Neural cell (in vitro differentiated cells): Measurements from ENCODE around the gene POPDC2. TPM values are rescaled to one million over a fixed set of nuclear protein-coding genes. Genes with fewer than 3 reads are reported as not detected.

Experiments used
- H2AFZ ChIP-seq: fragments of 200-600, 300-800 bp; sonication (generic), shearing (Covaris generic); 2 replicates; pipeline ENCODE4 v1.6.0; 2014; ENCODE audit warnings: low read depth, mild to moderate bottlenecking, antibody characterized with exemption, low read length, moderate library complexity
- H3F3A ChIP-seq: fragments of 200-600 bp; shearing (Covaris generic); 2 replicates; pipeline ENCODE4 v1.6.1; 2016; ENCODE audit warnings: mild to moderate bottlenecking, moderate library complexity, mixed read lengths, antibody characterized with exemption, low read length; ENCODE audit not compliant: insufficient read depth, poor library complexity, severe bottlenecking
- H3K27ac ChIP-seq: fragments of 200-600, 300-800 bp; sonication (generic), shearing (Covaris generic); 2 replicates; pipeline ENCODE4 v1.5.1; 2014; ENCODE audit warnings: mild to moderate bottlenecking, low read length, moderate library complexity
- H3K27me3 ChIP-seq: fragments of 300-800, 200-600 bp; sonication (generic), shearing (Covaris generic); 2 replicates; pipeline ENCODE4 v1.6.0; 2014; ENCODE audit warnings: mild to moderate bottlenecking, low read depth, low read length, moderate library complexity; ENCODE audit not compliant: insufficient read depth
- H3K36me3 ChIP-seq: fragments of 300-800, 200-600 bp; sonication (generic), shearing (Covaris generic); 2 replicates; pipeline ENCODE4 v1.5.1; 2014; ENCODE audit warnings: mild to moderate bottlenecking, antibody characterized with exemption, low read length, moderate library complexity; ENCODE audit not compliant: insufficient read depth
- H3K4me2 ChIP-seq: fragments of 300-800, 200-600 bp; sonication (generic), shearing (Covaris generic); 2 replicates; pipeline ENCODE4 v1.6.0; 2014; ENCODE audit warnings: mild to moderate bottlenecking, low read length
- H3K4me3 ChIP-seq: fragments of 300-800, 200-600 bp; sonication (generic), shearing (Covaris generic); 2 replicates; pipeline ENCODE4 v1.5.1; 2014; ENCODE audit warnings: mild to moderate bottlenecking, low read length, moderate library complexity
- H3K79me2 ChIP-seq: fragments of 200-600 bp; shearing (Covaris generic); replicated peaks from 2 replicates; pipeline ENCODE4 v1.6.0; 2014; ENCODE audit warnings: mild to moderate bottlenecking, low read length, moderate library complexity; ENCODE audit not compliant: insufficient read depth
- H3K9ac ChIP-seq: fragments of 300-800, 200-600 bp; sonication (generic), shearing (Covaris generic); 2 replicates; pipeline ENCODE4 v1.6.1; 2016; ENCODE audit warnings: mild to moderate bottlenecking, low read length, mixed read lengths
- H3K9me2 ChIP-seq: fragments of 200-600 bp; shearing (Covaris generic); 2 replicates; pipeline ENCODE4 v1.6.1; 2016; ENCODE audit warnings: mild to moderate bottlenecking, low read length, mixed read lengths; ENCODE audit not compliant: insufficient read depth
- H3K9me3 ChIP-seq: fragments of 200-600, 300-800 bp; sonication (generic), shearing (Covaris generic); 2 replicates; pipeline ENCODE4 v1.6.1; 2016; ENCODE audit warnings: mild to moderate bottlenecking, mixed run types, low read length, moderate library complexity, mixed read lengths
- H4K20me1 ChIP-seq: fragments of 200-600 bp; shearing (Covaris generic); 2 replicates; pipeline ENCODE4 v1.6.1; 2016; ENCODE audit warnings: mild to moderate bottlenecking, mixed run types; ENCODE audit not compliant: insufficient read depth
- EP300 ChIP-seq: fragments of 450-650 bp; conservative IDR thresholded peaks from 2 replicates; pipeline ENCODE4 v1.6.1; 2014; ENCODE audit warnings: antibody characterized with exemption, mild to moderate bottlenecking, moderate library complexity; ENCODE audit not compliant: poor library complexity, severe bottlenecking
- EZH2 ChIP-seq: fragments of 200-600, 300-800 bp; shearing (Covaris generic), sonication (generic); IDR thresholded peaks from 2 replicates; pipeline ENCODE4 v1.6.1; 2014; ENCODE audit warnings: antibody characterized with exemption, low read length, borderline replicate concordance, mild to moderate bottlenecking; ENCODE audit not compliant: insufficient read depth, poor library complexity, severe bottlenecking
- MXI1 ChIP-seq: fragments of 450-650 bp; conservative IDR thresholded peaks from 2 replicates; pipeline ENCODE4 v1.6.1; 2014; ENCODE audit warnings: antibody characterized with exemption, mild to moderate bottlenecking; ENCODE audit not compliant: poor library complexity, severe bottlenecking
- POLR2AphosphoS5 ChIP-seq: IDR thresholded peaks from 2 replicates; pipeline ENCODE4 v1.6.1; 2012
- RAD21 ChIP-seq: fragments of 450-650 bp; conservative IDR thresholded peaks from 2 replicates; pipeline ENCODE4 v1.6.1; 2014; ENCODE audit warnings: antibody characterized with exemption, mild to moderate bottlenecking, moderate library complexity
- SMC3 ChIP-seq: fragments of 450-650 bp; conservative IDR thresholded peaks from 2 replicates; pipeline ENCODE4 v1.6.1; 2014; ENCODE audit warnings: antibody characterized with exemption, mild to moderate bottlenecking, moderate library complexity; ENCODE audit not compliant: poor library complexity
- TAF1 ChIP-seq: IDR thresholded peaks from 2 replicates; pipeline ENCODE4 v1.6.1; 2012; ENCODE audit warnings: low read depth
- polyA plus RNA-seq: library from polyadenylated mRNA; depleted of rRNA; stranded (reverse); fragments of >200 nt; gene quantifications from 2 replicates; pipeline ENCODE4 v1.2.3, GENCODE V29; 2014
- TF ChIP-seq, protein P1 (sequence below): IDR thresholded peaks from 2 replicates; pipeline ENCODE4 v1.6.1; 2012; ENCODE audit warnings: borderline replicate concordance
- TF ChIP-seq, protein P2 (sequence below): fragments of 450-650 bp; IDR thresholded peaks from 2 replicates; pipeline ENCODE4 v1.5.1; 2014; ENCODE audit warnings: antibody characterized with exemption, mild to moderate bottlenecking, moderate library complexity; ENCODE audit not compliant: poor library complexity, severe bottlenecking

The POPDC2 gene
- polyA plus RNA-seq, 1 donor from 2014 or later, result 3.4 TPM

DNA sequence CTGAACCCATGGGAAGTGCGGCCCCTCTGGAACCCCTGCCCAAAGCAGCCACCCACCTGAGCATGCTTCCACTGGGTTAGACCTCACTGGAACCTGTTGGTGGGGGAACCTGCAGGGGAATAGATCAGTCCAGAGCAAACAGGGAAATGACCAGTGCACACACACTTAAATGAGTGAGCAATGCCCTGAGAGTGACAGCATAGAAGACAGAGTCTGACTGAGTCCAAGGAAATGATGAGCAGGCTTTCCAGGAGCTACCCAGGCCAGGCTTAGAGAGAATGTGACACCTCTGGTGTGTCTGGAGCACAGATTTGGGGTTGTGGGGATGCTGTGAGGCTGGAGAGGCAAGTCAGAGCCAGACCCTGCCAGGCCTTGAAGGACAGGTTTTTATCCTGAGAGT, 34.2 kb downstream of the POPDC2 start:
- no peaks in the 10 kb centered on the region for H4K20me1 ChIP-seq
- H3K9me3 ChIP-seq, result no peaks in the 10 kb centered on the region
- TF ChIP-seq TAF1 (no peak), EP300 (no peak), POLR2AphosphoS5 (no peak), EZH2 (no peak), RAD21 (no peak), SMC3 (no peak), MXI1 (no peak)
- TF ChIP-seq, protein P1, sequence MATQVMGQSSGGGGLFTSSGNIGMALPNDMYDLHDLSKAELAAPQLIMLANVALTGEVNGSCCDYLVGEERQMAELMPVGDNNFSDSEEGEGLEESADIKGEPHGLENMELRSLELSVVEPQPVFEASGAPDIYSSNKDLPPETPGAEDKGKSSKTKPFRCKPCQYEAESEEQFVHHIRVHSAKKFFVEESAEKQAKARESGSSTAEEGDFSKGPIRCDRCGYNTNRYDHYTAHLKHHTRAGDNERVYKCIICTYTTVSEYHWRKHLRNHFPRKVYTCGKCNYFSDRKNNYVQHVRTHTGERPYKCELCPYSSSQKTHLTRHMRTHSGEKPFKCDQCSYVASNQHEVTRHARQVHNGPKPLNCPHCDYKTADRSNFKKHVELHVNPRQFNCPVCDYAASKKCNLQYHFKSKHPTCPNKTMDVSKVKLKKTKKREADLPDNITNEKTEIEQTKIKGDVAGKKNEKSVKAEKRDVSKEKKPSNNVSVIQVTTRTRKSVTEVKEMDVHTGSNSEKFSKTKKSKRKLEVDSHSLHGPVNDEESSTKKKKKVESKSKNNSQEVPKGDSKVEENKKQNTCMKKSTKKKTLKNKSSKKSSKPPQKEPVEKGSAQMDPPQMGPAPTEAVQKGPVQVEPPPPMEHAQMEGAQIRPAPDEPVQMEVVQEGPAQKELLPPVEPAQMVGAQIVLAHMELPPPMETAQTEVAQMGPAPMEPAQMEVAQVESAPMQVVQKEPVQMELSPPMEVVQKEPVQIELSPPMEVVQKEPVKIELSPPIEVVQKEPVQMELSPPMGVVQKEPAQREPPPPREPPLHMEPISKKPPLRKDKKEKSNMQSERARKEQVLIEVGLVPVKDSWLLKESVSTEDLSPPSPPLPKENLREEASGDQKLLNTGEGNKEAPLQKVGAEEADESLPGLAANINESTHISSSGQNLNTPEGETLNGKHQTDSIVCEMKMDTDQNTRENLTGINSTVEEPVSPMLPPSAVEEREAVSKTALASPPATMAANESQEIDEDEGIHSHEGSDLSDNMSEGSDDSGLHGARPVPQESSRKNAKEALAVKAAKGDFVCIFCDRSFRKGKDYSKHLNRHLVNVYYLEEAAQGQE, result no peak
- TF ChIP-seq, protein P2, sequence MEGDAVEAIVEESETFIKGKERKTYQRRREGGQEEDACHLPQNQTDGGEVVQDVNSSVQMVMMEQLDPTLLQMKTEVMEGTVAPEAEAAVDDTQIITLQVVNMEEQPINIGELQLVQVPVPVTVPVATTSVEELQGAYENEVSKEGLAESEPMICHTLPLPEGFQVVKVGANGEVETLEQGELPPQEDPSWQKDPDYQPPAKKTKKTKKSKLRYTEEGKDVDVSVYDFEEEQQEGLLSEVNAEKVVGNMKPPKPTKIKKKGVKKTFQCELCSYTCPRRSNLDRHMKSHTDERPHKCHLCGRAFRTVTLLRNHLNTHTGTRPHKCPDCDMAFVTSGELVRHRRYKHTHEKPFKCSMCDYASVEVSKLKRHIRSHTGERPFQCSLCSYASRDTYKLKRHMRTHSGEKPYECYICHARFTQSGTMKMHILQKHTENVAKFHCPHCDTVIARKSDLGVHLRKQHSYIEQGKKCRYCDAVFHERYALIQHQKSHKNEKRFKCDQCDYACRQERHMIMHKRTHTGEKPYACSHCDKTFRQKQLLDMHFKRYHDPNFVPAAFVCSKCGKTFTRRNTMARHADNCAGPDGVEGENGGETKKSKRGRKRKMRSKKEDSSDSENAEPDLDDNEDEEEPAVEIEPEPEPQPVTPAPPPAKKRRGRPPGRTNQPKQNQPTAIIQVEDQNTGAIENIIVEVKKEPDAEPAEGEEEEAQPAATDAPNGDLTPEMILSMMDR, result no peak
- no peaks in the 10 kb centered on the region for H3K9me2 ChIP-seq
- H3K9ac ChIP-seq, result no peak overlapping the region
- no peaks in the 10 kb centered on the region for H3K27me3 ChIP-seq
- H3K79me2 ChIP-seq, result no peaks in the 10 kb centered on the region
- no peak overlapping the region for H3K27ac ChIP-seq
- H3K4me3 ChIP-seq, result no peak overlapping the region
- no peak overlapping the region for H3K4me2 ChIP-seq
- H3K36me3 ChIP-seq, result no peaks in the 10 kb centered on the region
- H2AFZ ChIP-seq, result no peak overlapping the region
- H3F3A ChIP-seq, result no peaks in the 10 kb centered on the region

DNA sequence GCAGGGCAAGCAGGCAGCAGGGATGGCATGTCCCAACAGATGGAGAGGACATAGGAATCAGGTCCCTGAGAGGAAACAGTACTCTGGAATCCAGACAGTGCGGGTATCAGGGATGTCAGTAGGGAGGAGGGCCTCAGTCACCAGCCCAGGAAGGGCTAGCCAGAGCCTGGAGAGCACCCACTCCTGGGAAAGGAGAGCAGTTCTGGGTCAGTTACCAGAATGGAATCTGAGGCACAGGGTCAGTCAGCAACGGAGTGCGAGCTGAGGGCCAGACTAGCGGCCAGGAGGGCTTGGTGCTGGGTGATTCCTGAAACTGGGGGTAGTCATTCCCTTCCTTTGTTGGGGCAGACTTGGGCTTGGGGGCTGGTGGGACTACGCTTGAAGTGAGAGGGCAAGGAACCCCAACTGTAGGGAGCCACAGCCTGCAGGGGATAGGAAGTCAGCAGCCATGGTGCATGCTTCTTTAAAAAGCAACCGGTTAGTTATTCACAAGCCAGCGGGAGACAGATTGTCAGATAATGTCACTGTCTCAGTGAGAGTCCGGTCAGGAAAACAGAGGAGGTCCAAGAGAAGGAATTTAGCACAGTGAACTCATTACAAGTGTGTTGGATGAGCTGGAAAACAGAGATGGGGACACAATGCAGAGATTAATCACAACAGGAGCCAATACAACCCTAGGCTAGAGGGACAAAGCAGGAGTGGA, 34.8 kb downstream of the POPDC2 start:
- H3K36me3 ChIP-seq, result no peaks in the 10 kb centered on the region

More for the DNA sequence above, 34.8 kb downstream of the POPDC2 start:
- H3K79me2 ChIP-seq, result no peaks in the 10 kb centered on the region
- no peaks in the 10 kb centered on the region for H3K27me3 ChIP-seq
- no peak overlapping the region for H3K27ac ChIP-seq
- no peaks in the 10 kb centered on the region for H3K9me3 ChIP-seq
- TF ChIP-seq, protein P1, result no peak
- TF ChIP-seq TAF1 (no peak), POLR2AphosphoS5 (no peak), EZH2 (no peak), EP300 (no peak), MXI1 (no peak), SMC3 (no peak), RAD21 (no peak)
- TF ChIP-seq, protein P2, result no peak
- no peak overlapping the region for H2AFZ ChIP-seq
- no peaks in the 10 kb centered on the region for H4K20me1 ChIP-seq
- no peak overlapping the region for H3K9ac ChIP-seq
- H3K9me2 ChIP-seq, result no peaks in the 10 kb centered on the region
- H3K4me3 ChIP-seq, result no peak overlapping the region
- no peak overlapping the region for H3K4me2 ChIP-seq
- no peaks in the 10 kb centered on the region for H3F3A ChIP-seq
